Activated naive CD8-positive, alpha-beta T cell treated with anti-CD3 and anti-CD28 coated beads for 36 hours (primary cell): ENCODE results near the gene RALY. TPM values are rescaled to one million over a fixed set of nuclear protein-coding genes. Genes with fewer than 3 reads are reported as not detected.

Source experiments
- DNase-seq: peaks from one replicate; pipeline ENCODE4 v3.0.0; 2021
- H3K27ac Mint-ChIP-seq: one replicate; pipeline ENCODE4 v1.8.0; 2022; ENCODE audit warnings: mild to moderate bottlenecking, moderate library complexity, mixed read lengths
- H3K27me3 Mint-ChIP-seq: one replicate; pipeline ENCODE4 v1.8.0; 2022; ENCODE audit warnings: mild to moderate bottlenecking, mixed read lengths
- H3K36me3 Mint-ChIP-seq: one replicate; pipeline ENCODE4 v1.8.0; 2021; ENCODE audit warnings: mild to moderate bottlenecking, mixed read lengths
- H3K4me1 Mint-ChIP-seq: one replicate; pipeline ENCODE4 v1.8.0; 2021; ENCODE audit warnings: mixed read lengths
- H3K4me3 Mint-ChIP-seq: one replicate; pipeline ENCODE4 v1.8.0; 2022; ENCODE audit warnings: mild to moderate bottlenecking, moderate library complexity, mixed read lengths
- H3K9me3 Mint-ChIP-seq: one replicate; pipeline ENCODE4 v1.8.0; 2022; ENCODE audit warnings: mixed read lengths
- total RNA-seq, 2 experiments: library from RNA; stranded (reverse); gene quantifications; one replicate each; pipeline ENCODE4 v1.2.3, GENCODE V29; 2021

Gene RALY
- total RNA-seq, 2 experiments from 2014 or later, result 147 to 148 TPM

- Mint-ChIP-seq H3K27ac (no peak overlapping the region), H3K9me3 (no peaks in the 10 kb centered on the region), H3K4me1 (peaks cover 68% of the 10 kb centered on the region)
Observed at GRCh38 chr20:34045294-34045693, 51.6 kb downstream of the RALY start.

GRCh38 chr20:34045930-34046725, 52.4 kb downstream of the RALY start:
- no peak overlapping the region for H3K27ac Mint-ChIP-seq
- H3K4me3 Mint-ChIP-seq, result no peak overlapping the region
- H3K9me3 Mint-ChIP-seq, result no peaks in the 10 kb centered on the region
- no peaks in the 10 kb centered on the region for H3K27me3 Mint-ChIP-seq
- H3K4me1 Mint-ChIP-seq, result peaks cover 67% of the 10 kb centered on the region
- H3K36me3 Mint-ChIP-seq, result peaks cover 8% of the 10 kb centered on the region
- DNase-seq, result no peak

More at GRCh38 chr20:34045294-34045693, 51.6 kb downstream of the RALY start:
- Mint-ChIP-seq H3K4me3 (no peak overlapping the region), H3K27me3 (no peaks in the 10 kb centered on the region), H3K36me3 (peaks cover 11% of the 10 kb centered on the region)
- no peak for DNase-seq

GRCh38 chr20:34047010-34047687, 53.4 kb downstream of the RALY start:
- no peaks in the 10 kb centered on the region for H3K27me3 Mint-ChIP-seq
- DNase-seq, result no peak
- peaks cover 8% of the 10 kb centered on the region for H3K36me3 Mint-ChIP-seq
- H3K9me3 Mint-ChIP-seq, result no peaks in the 10 kb centered on the region
- no peak overlapping the region for H3K27ac Mint-ChIP-seq
- peaks cover 58% of the 10 kb centered on the region for H3K4me1 Mint-ChIP-seq
- no peak overlapping the region for H3K4me3 Mint-ChIP-seq

- no peak for DNase-seq
Observed at GRCh38 chr20:34047917-34048316, 54.2 kb downstream of the RALY start.

GRCh38 chr20:34049389-34049788, 55.7 kb downstream of the RALY start:
- Mint-ChIP-seq H3K27me3 (no peaks in the 10 kb centered on the region), H3K9me3 (no peaks in the 10 kb centered on the region), H3K4me1 (peaks cover 56% of the 10 kb centered on the region), H3K36me3 (peaks cover 6% of the 10 kb centered on the region), H3K27ac (no peak overlapping the region), H3K4me3 (no peak overlapping the region)
- DNase-seq, result no peak

More at GRCh38 chr20:34047917-34048316, 54.2 kb downstream of the RALY start:
- Mint-ChIP-seq H3K4me1 (peaks cover 57% of the 10 kb centered on the region), H3K36me3 (peaks cover 8% of the 10 kb centered on the region), H3K9me3 (no peaks in the 10 kb centered on the region), H3K27ac (no peak overlapping the region), H3K4me3 (no peak overlapping the region), H3K27me3 (no peaks in the 10 kb centered on the region)

DNA sequence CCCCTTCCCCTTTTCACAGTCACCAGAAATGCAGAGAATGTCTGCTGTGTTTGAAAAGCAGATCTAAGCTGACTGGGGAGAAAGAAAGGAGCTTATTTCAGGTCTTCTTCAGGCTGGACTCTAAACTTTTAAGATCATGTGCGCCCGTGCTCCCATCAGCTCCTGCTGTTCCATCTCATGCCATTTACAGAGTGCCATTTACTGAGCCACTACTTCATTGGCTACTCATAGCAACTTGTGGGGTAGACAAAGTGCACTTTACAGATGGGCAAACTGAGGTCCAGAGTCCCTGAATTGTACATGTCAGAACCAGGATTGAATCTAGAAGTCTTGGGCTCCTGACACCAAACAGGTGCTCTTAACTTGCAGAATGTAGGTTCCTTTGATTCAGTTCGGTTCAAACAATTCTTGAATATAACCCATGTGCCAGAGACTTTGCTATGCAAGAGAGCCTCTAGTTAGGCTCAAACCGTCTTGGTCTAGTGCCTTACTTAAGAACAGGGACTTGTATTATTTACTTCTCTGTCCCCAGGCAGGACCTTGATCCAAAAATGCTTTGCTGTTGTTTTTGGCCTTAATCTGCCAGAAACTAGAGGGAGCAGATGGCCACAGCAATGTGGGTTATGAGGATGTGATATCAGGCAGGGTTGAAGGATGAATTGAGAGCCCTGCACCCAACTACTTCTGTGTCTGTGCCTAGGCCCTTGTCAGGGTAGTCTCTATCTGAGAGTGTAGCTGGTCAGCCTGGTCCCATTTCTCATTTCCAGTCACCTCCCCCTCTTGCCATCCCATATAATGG, 56.4 kb downstream of the RALY start:
- Mint-ChIP-seq H3K4me3 (no peak overlapping the region), H3K27me3 (no peaks in the 10 kb centered on the region), H3K9me3 (no peaks in the 10 kb centered on the region), H3K27ac (no peak overlapping the region), H3K36me3 (peaks cover 6% of the 10 kb centered on the region), H3K4me1 (peaks cover 58% of the 10 kb centered on the region)
- DNase-seq, result no peak

GRCh38 chr20:34052414-34052813, 58.7 kb downstream of the RALY start:
- peaks cover 6% of the 10 kb centered on the region for H3K36me3 Mint-ChIP-seq
- H3K27ac Mint-ChIP-seq, result no peak overlapping the region
- H3K4me1 Mint-ChIP-seq, result peaks cover 62% of the 10 kb centered on the region
- DNase-seq, result no peak
- H3K27me3 Mint-ChIP-seq, result no peaks in the 10 kb centered on the region
- no peaks in the 10 kb centered on the region for H3K9me3 Mint-ChIP-seq
- no peak overlapping the region for H3K4me3 Mint-ChIP-seq

DNA sequence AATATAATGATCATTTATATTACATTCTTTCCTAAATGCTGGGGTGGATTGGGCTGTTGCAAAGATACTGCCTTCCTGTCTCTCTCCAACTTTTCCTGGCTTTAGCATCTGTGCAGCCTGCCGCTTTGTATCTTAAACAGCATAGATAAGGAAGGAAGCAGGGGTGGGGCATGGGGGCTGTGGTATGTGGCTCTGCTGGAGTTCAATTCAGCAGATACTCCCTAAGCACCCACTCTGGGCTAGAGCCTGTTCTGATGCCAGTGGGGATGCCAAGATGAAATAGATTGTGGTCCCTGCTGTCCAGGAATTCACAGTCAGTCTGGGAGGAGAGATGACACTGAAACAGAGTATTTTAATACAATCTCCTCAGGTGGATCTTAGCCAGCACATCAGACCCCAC, 61.6 kb downstream of the RALY start:
- H3K4me3 Mint-ChIP-seq, result no peak overlapping the region
- DNase-seq, result no peak
- H3K9me3 Mint-ChIP-seq, result no peaks in the 10 kb centered on the region
- H3K4me1 Mint-ChIP-seq, result peaks cover 64% of the 10 kb centered on the region
- no peak overlapping the region for H3K27ac Mint-ChIP-seq
- H3K36me3 Mint-ChIP-seq, result peaks cover 6% of the 10 kb centered on the region
- no peaks in the 10 kb centered on the region for H3K27me3 Mint-ChIP-seq

DNA sequence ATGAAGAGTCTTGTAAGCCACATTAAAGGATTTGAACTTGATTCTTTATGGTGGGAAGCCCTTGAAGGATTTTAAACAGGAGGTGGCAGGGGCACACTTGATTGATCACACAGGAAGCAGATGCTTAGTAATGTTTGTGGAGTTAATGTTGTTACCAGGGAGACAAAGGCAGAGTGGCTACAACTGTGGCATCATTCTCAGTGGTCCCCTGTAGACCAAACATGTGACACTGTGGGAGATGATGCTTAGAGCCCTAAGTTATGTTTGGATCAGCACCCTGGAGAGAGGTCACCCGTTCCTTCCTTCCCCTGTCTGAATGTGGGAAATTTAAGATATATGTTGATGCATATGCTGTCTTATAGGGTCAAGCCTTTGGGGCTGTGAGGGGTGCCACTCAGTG, 65.1 kb downstream of the RALY start:
- no peak overlapping the region for H3K27ac Mint-ChIP-seq
- H3K9me3 Mint-ChIP-seq, result no peaks in the 10 kb centered on the region
- H3K4me3 Mint-ChIP-seq, result no peak overlapping the region
- no peak for DNase-seq
- H3K4me1 Mint-ChIP-seq, result peaks cover 64% of the 10 kb centered on the region
- peaks cover 3% of the 10 kb centered on the region for H3K36me3 Mint-ChIP-seq
- H3K27me3 Mint-ChIP-seq, result no peaks in the 10 kb centered on the region

DNA sequence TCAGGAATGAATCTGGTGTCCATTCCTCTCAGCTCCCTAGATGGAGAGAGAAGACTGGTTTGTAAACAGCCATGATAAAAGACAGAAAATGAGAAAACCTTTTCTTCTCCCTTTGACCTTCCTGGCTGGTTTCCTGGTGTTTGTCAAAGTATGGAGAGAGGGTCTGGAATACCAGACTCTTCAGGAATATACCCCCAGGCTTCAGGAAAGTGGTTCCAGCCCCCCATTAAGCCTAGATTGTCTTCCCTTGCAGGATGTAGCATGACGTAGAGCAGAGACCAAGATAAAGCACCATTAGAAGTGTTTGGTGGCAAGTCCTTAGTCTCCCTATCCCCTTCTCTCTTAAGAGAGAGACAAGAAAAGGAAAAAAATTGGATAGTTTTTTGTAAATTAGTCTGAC, 67.3 kb downstream of the RALY start:
- Mint-ChIP-seq H3K4me1 (peaks cover 54% of the 10 kb centered on the region), H3K4me3 (no peak overlapping the region), H3K27me3 (no peaks in the 10 kb centered on the region), H3K36me3 (no peaks in the 10 kb centered on the region), H3K9me3 (no peaks in the 10 kb centered on the region), H3K27ac (no peak overlapping the region)
- no peak for DNase-seq

DNA sequence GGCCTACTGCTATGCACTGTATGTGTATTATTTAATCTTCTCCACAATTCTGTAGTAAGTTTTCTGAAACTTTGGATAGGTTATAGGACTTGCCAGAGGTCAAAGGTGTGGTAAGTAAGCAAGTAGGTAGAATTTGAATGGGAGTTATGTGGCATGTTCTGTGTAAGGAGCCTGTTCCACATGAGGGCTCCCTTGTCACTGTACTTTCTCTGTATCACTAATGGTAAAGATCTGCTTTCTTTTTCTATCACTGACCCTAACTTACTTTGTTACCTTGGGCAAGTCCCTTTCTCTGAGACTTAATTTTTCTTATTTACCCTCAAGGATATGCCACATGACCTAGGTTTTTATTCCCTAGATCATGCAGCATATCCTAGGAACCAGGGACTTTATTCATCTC, 68.0 kb downstream of the RALY start:
- no peaks in the 10 kb centered on the region for H3K9me3 Mint-ChIP-seq
- peaks cover 48% of the 10 kb centered on the region for H3K4me1 Mint-ChIP-seq
- H3K27me3 Mint-ChIP-seq, result no peaks in the 10 kb centered on the region
- no peak overlapping the region for H3K27ac Mint-ChIP-seq
- H3K4me3 Mint-ChIP-seq, result no peak overlapping the region
- H3K36me3 Mint-ChIP-seq, result no peaks in the 10 kb centered on the region
- DNase-seq, result no peak

DNA sequence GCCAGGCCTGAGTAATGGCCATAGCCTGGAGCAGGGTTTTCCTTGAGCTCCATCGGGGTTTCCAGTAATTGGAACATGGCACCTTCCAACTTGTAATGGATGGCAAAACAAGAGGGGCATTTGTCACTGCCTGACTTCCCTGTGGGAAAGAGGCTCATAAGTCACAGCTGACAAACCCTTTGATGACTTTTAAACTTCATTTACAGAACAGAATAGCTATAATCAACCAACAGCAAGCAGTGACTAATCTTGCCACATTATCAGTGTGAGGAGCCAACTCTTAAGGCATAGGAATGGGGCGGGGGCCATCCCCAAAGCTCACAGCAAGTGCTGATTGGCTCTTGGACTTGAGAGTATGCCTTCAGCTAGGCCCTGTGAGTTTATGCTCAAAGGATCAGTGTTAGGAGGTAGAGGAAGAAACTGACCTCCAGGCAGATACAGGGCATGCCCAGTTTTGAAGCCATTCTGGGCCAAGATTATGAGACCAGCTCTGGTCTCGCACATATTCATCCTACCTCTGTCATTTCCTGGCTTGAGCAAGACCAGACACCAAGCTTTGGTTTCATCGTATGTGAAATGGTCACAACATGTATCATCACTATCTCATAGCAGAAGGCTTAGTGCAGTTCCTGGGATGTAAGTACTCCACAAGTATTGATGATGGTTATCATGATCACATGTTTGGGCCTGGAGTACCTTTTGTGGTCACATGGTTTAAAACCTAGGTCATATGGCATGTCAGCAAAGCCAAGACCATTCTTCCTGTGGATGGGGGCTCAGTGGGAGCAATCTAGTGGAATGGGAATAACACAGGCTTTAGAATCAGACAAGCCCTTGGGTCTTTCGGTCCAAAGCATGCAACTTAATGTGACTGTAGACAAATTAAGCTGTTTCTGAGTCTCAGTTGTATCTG, 69.1 kb downstream of the RALY start:
- DNase-seq, result no peak
- Mint-ChIP-seq H3K27me3 (no peaks in the 10 kb centered on the region), H3K4me3 (no peak overlapping the region), H3K9me3 (no peaks in the 10 kb centered on the region), H3K27ac (no peak overlapping the region), H3K4me1 (peaks cover 49% of the 10 kb centered on the region), H3K36me3 (no peaks in the 10 kb centered on the region)

DNA sequence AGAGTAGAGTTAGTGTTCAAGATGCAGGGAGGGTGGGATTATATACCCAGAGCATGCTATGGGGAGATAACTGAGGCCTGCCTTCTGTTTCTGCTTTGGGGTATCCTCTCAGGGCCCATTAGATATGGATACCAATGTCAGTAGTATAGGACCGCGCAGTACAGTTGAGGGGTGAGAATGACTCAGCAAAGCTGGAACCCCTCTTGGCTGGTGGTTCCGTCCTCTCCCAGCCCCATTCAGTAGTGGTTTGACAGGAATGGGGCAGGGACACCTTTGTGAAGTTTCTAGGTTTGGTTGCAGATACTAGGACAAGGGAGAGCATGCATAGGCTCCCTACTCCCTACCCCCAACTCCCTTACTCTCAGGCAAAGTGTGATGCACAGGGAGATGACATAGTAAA, 70.6 kb downstream of the RALY start:
- no peak for DNase-seq
- H3K27me3 Mint-ChIP-seq, result no peaks in the 10 kb centered on the region
- H3K9me3 Mint-ChIP-seq, result no peaks in the 10 kb centered on the region
- peaks cover 50% of the 10 kb centered on the region for H3K4me1 Mint-ChIP-seq
- H3K36me3 Mint-ChIP-seq, result no peaks in the 10 kb centered on the region
- H3K27ac Mint-ChIP-seq, result peak overlapping the region; percentile 21
- no peak overlapping the region for H3K4me3 Mint-ChIP-seq

DNA sequence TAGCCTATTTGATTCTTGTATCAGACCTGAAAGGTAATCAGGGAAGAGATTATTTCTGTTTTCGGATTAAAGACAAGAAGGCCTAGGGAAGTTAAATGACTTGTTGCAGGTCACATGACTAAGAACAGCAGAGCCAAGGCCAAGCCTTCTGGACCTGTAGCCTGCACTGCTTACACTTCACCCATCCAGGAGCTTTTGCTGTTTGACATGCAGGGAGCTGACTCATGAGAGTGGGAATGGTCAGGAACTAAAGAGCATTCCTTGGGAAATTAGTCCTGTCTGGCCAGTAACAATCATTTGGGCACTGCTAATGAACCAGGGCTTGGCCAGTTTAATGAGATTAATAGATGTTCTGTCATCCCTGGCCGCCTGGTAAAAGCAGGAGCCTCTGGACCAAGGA, 71.5 kb downstream of the RALY start:
- Mint-ChIP-seq H3K27me3 (no peaks in the 10 kb centered on the region), H3K9me3 (no peaks in the 10 kb centered on the region), H3K27ac (peak overlapping the region; percentile 74), H3K4me3 (no peak overlapping the region), H3K4me1 (peaks cover 51% of the 10 kb centered on the region), H3K36me3 (no peaks in the 10 kb centered on the region)
- DNase-seq, result no peak
